HEK293 (cell line): ENCODE results near the gene GART.

ENCODE experiments used
- CTCF ChIA-PET: fragments of 350-600 bp; formaldehyde crosslinking; extraction: SDS; loops from one replicate; lab custom pipeline; 2021; ENCODE audit warnings: antibody characterized with exemption; lab: Yijun Ruan, JAX
- POLR2A ChIA-PET: fragments of 300-600 bp; formaldehyde crosslinking; extraction: SDS; loops from one replicate; lab custom pipeline; 2020; ENCODE audit warnings: antibody characterized with exemption, inconsistent platforms; lab: Yijun Ruan, JAX
- H3K27ac ChIP-seq: fragments of 200-500 bp; sonication (Bioruptor generic); 2 replicates; pipeline ENCODE4 v1.5.1; 2014; ENCODE audit warnings: low read depth, low read length, control low read depth, inconsistent platforms; ENCODE audit errors: extremely low read depth
- H3K36me3 ChIP-seq, 2 experiments: fragments of 200-500 bp in 1 of 2; sonication (Bioruptor generic) in 1 of 2; 1 replicate in 1 of 2; 2 replicates in 1 of 2; pipeline ENCODE4 v1.5.1; 2014 to 2017; ENCODE audit warnings: inconsistent platforms in 2 of 2, low read length in 2 of 2; ENCODE audit not compliant: control insufficient read depth in 2 of 2, insufficient read depth in 1 of 2
- H3K4me1 ChIP-seq: fragments of 200-500 bp; sonication (Bioruptor generic); 2 replicates; pipeline ENCODE4 v1.5.1; 2014; ENCODE audit warnings: mild to moderate bottlenecking, low read length, inconsistent platforms; ENCODE audit not compliant: control insufficient read depth, insufficient read depth
- H3K4me3 ChIP-seq: 2 replicates; pipeline ENCODE4 v1.5.1; 2011; ENCODE audit warnings: low read depth, mild to moderate bottlenecking, control low read depth, low read length, moderate library complexity
- H3K9me3 ChIP-seq: fragments of 200-500 bp; sonication (Bioruptor generic); 2 replicates; pipeline ENCODE4 v1.5.1; 2014; ENCODE audit warnings: low read depth, low read length, inconsistent platforms; ENCODE audit not compliant: control insufficient read depth, insufficient read depth
- GLIS1 ChIP-seq: fragments of 450-650 bp; formaldehyde crosslinking; IDR thresholded peaks from 2 replicates; pipeline ENCODE4 v1.5.1; 2016; ENCODE audit warnings: missing biosample characterization, missing genetic modification characterization
- GLIS2 ChIP-seq: fragments of 450-650 bp; formaldehyde crosslinking; IDR thresholded peaks from 2 replicates; pipeline ENCODE4 v1.5.1; 2016; ENCODE audit warnings: missing biosample characterization, missing genetic modification characterization
- HOXC10 ChIP-seq: sonication (generic); formaldehyde crosslinking; IDR thresholded peaks from 2 replicates; pipeline ENCODE4 v1.8.1; 2023; ENCODE audit warnings: mild to moderate bottlenecking, missing genetic modification reagents
- INSM2 ChIP-seq: fragments of 450-650 bp; formaldehyde crosslinking; IDR thresholded peaks from 2 replicates; pipeline ENCODE4 v1.5.1; 2016; ENCODE audit warnings: missing biosample characterization, missing genetic modification characterization
- KLF16 ChIP-seq: fragments of 450-650 bp; formaldehyde crosslinking; IDR thresholded peaks from 2 replicates; pipeline ENCODE4 v1.5.1; 2017; ENCODE audit warnings: missing biosample characterization, missing genetic modification characterization
- SCRT1 ChIP-seq: fragments of 450-650 bp; formaldehyde crosslinking; IDR thresholded peaks from 2 replicates; pipeline ENCODE4 v1.5.1; 2016; ENCODE audit warnings: missing biosample characterization, missing genetic modification characterization, borderline replicate concordance
- SP2 ChIP-seq: fragments of 450-650 bp; formaldehyde crosslinking; IDR thresholded peaks from 2 replicates; pipeline ENCODE4 v1.5.1; 2016; ENCODE audit warnings: missing biosample characterization, missing genetic modification characterization
- YY1 ChIP-seq: fragments of 450-650 bp; formaldehyde crosslinking; IDR thresholded peaks from 2 replicates; pipeline ENCODE4 v1.5.1; 2018; ENCODE audit warnings: missing biosample characterization, missing genetic modification characterization
- ZBTB17 ChIP-seq: fragments of 450-650 bp; formaldehyde crosslinking; IDR thresholded peaks from 2 replicates; pipeline ENCODE4 v1.5.1; 2016; ENCODE audit warnings: missing biosample characterization, missing genetic modification characterization
- ZBTB21 ChIP-seq: fragments of 450-650 bp; formaldehyde crosslinking; IDR thresholded peaks from 2 replicates; pipeline ENCODE4 v1.5.1; 2017; ENCODE audit warnings: missing biosample characterization, missing genetic modification characterization
- ZEB2 ChIP-seq: fragments of 450-650 bp; formaldehyde crosslinking; IDR thresholded peaks from 2 replicates; pipeline ENCODE4 v1.5.1; 2016; ENCODE audit warnings: missing biosample characterization, missing genetic modification characterization
- ZNF114 ChIP-seq: fragments of 450-650 bp; formaldehyde crosslinking; IDR thresholded peaks from 2 replicates; pipeline ENCODE4 v1.5.0; 2017; ENCODE audit warnings: missing biosample characterization, missing genetic modification characterization
- ZNF18 ChIP-seq: fragments of 450-650 bp; formaldehyde crosslinking; IDR thresholded peaks from 2 replicates; pipeline ENCODE4 v1.5.1; 2016; ENCODE audit warnings: missing biosample characterization, missing genetic modification characterization
- ZNF221 ChIP-seq: fragments of 450-650 bp; formaldehyde crosslinking; IDR thresholded peaks from 2 replicates; pipeline ENCODE4 v1.5.1; 2017; ENCODE audit warnings: missing biosample characterization, missing genetic modification characterization, borderline replicate concordance
- ZNF23 ChIP-seq: fragments of 450-650 bp; formaldehyde crosslinking; IDR thresholded peaks from 2 replicates; pipeline ENCODE4 v1.5.1; 2016; ENCODE audit warnings: missing biosample characterization, missing genetic modification characterization, borderline replicate concordance
- ZNF26 ChIP-seq: fragments of 450-650 bp; formaldehyde crosslinking; IDR thresholded peaks from 2 replicates; pipeline ENCODE4 v1.5.1; 2016; ENCODE audit warnings: missing biosample characterization, missing genetic modification characterization
- ZNF311 ChIP-seq: fragments of 450-650 bp; formaldehyde crosslinking; IDR thresholded peaks from 2 replicates; pipeline ENCODE4 v1.5.1; 2017; ENCODE audit warnings: missing biosample characterization, missing genetic modification characterization, borderline replicate concordance
- ZNF324 ChIP-seq: fragments of 450-650 bp; formaldehyde crosslinking; IDR thresholded peaks from 2 replicates; pipeline ENCODE4 v1.5.1; 2016; ENCODE audit warnings: missing biosample characterization, missing genetic modification characterization
- ZNF366 ChIP-seq: fragments of 450-650 bp; formaldehyde crosslinking; conservative IDR thresholded peaks from 2 replicates; pipeline ENCODE4 v1.5.1; 2016; ENCODE audit warnings: missing biosample characterization, missing genetic modification characterization
- ZNF530 ChIP-seq: fragments of 450-650 bp; formaldehyde crosslinking; IDR thresholded peaks from 2 replicates; pipeline ENCODE4 v1.5.1; 2016; ENCODE audit warnings: low read depth, missing biosample characterization, missing genetic modification characterization
- ZNF561 ChIP-seq: fragments of 450-650 bp; IDR thresholded peaks from 2 replicates; pipeline ENCODE4 v1.5.1; 2018; ENCODE audit warnings: missing biosample characterization, missing genetic modification characterization, borderline replicate concordance
- ZNF580 ChIP-seq: fragments of 450-650 bp; formaldehyde crosslinking; IDR thresholded peaks from 2 replicates; pipeline ENCODE4 v1.5.1; 2016; ENCODE audit warnings: missing biosample characterization, missing genetic modification characterization
- ZNF585B ChIP-seq: fragments of 450-650 bp; formaldehyde crosslinking; IDR thresholded peaks from 2 replicates; pipeline ENCODE4 v1.5.1; 2016; ENCODE audit warnings: missing biosample characterization, missing genetic modification characterization
- ZNF639 ChIP-seq: fragments of 450-650 bp; formaldehyde crosslinking; IDR thresholded peaks from 2 replicates; pipeline ENCODE4 v1.5.1; 2016; ENCODE audit warnings: missing biosample characterization, missing genetic modification characterization
- ZNF677 ChIP-seq: fragments of 450-650 bp; IDR thresholded peaks from 2 replicates; pipeline ENCODE4 v1.5.0; 2018; ENCODE audit warnings: missing biosample characterization, mild to moderate bottlenecking, missing genetic modification characterization, moderate library complexity
- ZNF707 ChIP-seq: fragments of 450-650 bp; formaldehyde crosslinking; IDR thresholded peaks from 2 replicates; pipeline ENCODE4 v1.5.1; 2016; ENCODE audit warnings: missing biosample characterization, missing genetic modification characterization
- ZNF747 ChIP-seq: fragments of 450-650 bp; formaldehyde crosslinking; IDR thresholded peaks from 2 replicates; pipeline ENCODE4 v1.5.1; 2016; ENCODE audit warnings: missing biosample characterization, missing genetic modification characterization
- ZSCAN30 ChIP-seq: fragments of 450-650 bp; IDR thresholded peaks from 2 replicates; pipeline ENCODE4 v1.5.1; 2018; ENCODE audit warnings: missing biosample characterization, mild to moderate bottlenecking, missing genetic modification characterization, moderate library complexity
- ZSCAN4 ChIP-seq: fragments of 450-650 bp; formaldehyde crosslinking; IDR thresholded peaks from 2 replicates; pipeline ENCODE4 v1.5.1; 2017; ENCODE audit warnings: missing biosample characterization, missing genetic modification characterization

Gene GART

GRCh38 chr21:33542640-33543504 is 955 bp upstream of the GART start, which contains the start of gene SON (continued):
- TF ChIP-seq ZSCAN4 (peak; percentile 30; the same call in 1 of the 2 replicates), ZNF23 (tag by site-specific recombination) (0 out of 2 replicates have a peak, but pooled peaks have one; percentile 47), GLIS1 (tag by site-specific recombination) (peak; percentile 25; the same call in 1 of the 2 replicates), ZNF530 (tag by site-specific recombination) (0 out of 2 replicates have a peak, but pooled peaks have one; percentile 27), ZBTB17 (tag by site-specific recombination) (peak; percentile 77), ZNF114 (tag by site-specific recombination) (no peak), ZSCAN30 (tag by site-specific recombination) (peak; percentile 83), KLF16 (tag by site-specific recombination) (peak; percentile 91), ZNF561 (tag by site-specific recombination) (peak; percentile 89), ZNF677 (tag by site-specific recombination) (no peak), ZNF221 (no peak), ZEB2 (tag by site-specific recombination) (peak; percentile 71; the same call in 1 of the 2 replicates), ZNF366 (tag by site-specific recombination) (peak; percentile 62; the same call in 1 of the 2 replicates), ZNF311 (no peak), SP2 (tag by site-specific recombination) (peak; percentile 96), ZBTB21 (tag by site-specific recombination) (peak; percentile 40; the same call in 1 of the 2 replicates), YY1 (tag by site-specific recombination) (peak; percentile 88), INSM2 (0 out of 2 replicates have a peak, but pooled peaks have one; percentile 62), ZNF707 (tag by site-specific recombination) (0 out of 2 replicates have a peak, but pooled peaks have one; percentile 24)

- POLR2A ChIA-PET: interaction anchor here (1.5 kb wide), 1 partner anchor 61 kb away, joined by 8 read pairs; the partner anchor contains the start of gene TMEM50B
- Histone ChIP-seq H3K36me3 (peaks cover 27 to 40% of the 10 kb centered on the region in 2 experiments), H3K4me3 (peak overlapping the region; percentile 84), H3K27ac (peak overlapping the region; percentile 93), H3K9me3 (no peaks in the 10 kb centered on the region), H3K4me1 (peaks cover 12% of the 10 kb centered on the region)
- CTCF ChIA-PET: interaction anchor here (0.7 kb wide), 1 partner anchor 581 kb away, joined by 5 read pairs; no protein-coding TSS in a partner anchor
- TF ChIP-seq GLIS2 (tag by site-specific recombination) (no peak; the same call in 1 of the 2 replicates), ZNF114 (tag by site-specific recombination) (no peak), ZNF26 (tag by site-specific recombination) (no peak), SCRT1 (tag by site-specific recombination) (no peak), ZNF580 (tag by site-specific recombination) (peak; percentile 87), ZNF747 (tag by site-specific recombination) (no peak), ZNF639 (tag by site-specific recombination) (peak; percentile 52), HOXC10 (no peak), ZNF585B (tag by site-specific recombination) (no peak), ZNF324 (tag by site-specific recombination) (peak; percentile 80; the same call in 1 of the 2 replicates), ZNF18 (tag by site-specific recombination) (peak; percentile 54)
These were observed 709 bp downstream of the GART start for GRCh38 chr21:33541105-33541711.
